PC-3 (cell line): Measurements from ENCODE around the gene SPRN. TPM values are rescaled to one million over a fixed set of nuclear protein-coding genes. Genes with fewer than 3 reads are reported as not detected.

ENCODE experiments used
- ATAC-seq: fragments of 200-7000 bp; cut with Tn5 transposase; 2 replicates; pipeline ENCODE4 v1.9.1; 2020; ENCODE audit warnings: mild to moderate bottlenecking, moderate library complexity
- BruUV-seq: library from RNA; stranded (reverse); fragments of 400-500 nt; replicated peaks from 2 replicates; lab custom pipeline; 2021; lab: Mats Ljungman, UMichigan
- CTCF ChIA-PET: fragments of 300-600 bp; sonication (Branson Sonifier 250); formaldehyde crosslinking; loops from one replicate; lab custom pipeline; 2022; ENCODE audit warnings: antibody characterized with exemption; lab: Charles Lee
- POLR2A ChIA-PET: fragments of 300-600 bp; sonication (Branson Sonifier 250); formaldehyde crosslinking; loops from one replicate; lab custom pipeline; 2022; ENCODE audit warnings: antibody characterized with exemption; ENCODE audit not compliant: unreplicated experiment; lab: Charles Lee
- DNase-seq: peaks from one replicate; pipeline ENCODE4 v3.0.0-alpha.2; 2015
- H2AFZ ChIP-seq: fragments of 300-600 bp; sonication (generic); 2 replicates; pipeline ENCODE4 v1.6.0; 2016; ENCODE audit warnings: antibody characterized with exemption, low read length
- H3F3A ChIP-seq: fragments of 300-600 bp; sonication (generic); one replicate; pipeline ENCODE4 v1.6.0; 2017; ENCODE audit warnings: antibody characterized with exemption, low read length, control low read depth, mild to moderate bottlenecking; ENCODE audit not compliant: unreplicated experiment
- H3K27ac ChIP-seq: fragments of 300-600 bp; sonication (generic); 2 replicates; pipeline ENCODE4 v1.5.1; 2016; ENCODE audit warnings: mild to moderate bottlenecking, low read length
- H3K27me3 ChIP-seq: fragments of 300-600 bp; sonication (generic); 2 replicates; pipeline ENCODE4 v1.6.1; 2016; ENCODE audit warnings: low read length, mixed read lengths
- H3K36me3 ChIP-seq: fragments of 300-600 bp; sonication (generic); 2 replicates; pipeline ENCODE4 v1.6.1; 2016; ENCODE audit warnings: low read depth, mixed run types, low read length, mixed read lengths
- H3K4me1 ChIP-seq: fragments of 300-600 bp; sonication (generic); 2 replicates; pipeline ENCODE4 v1.5.1; 2016; ENCODE audit warnings: low read length; ENCODE audit not compliant: insufficient read depth
- H3K4me2 ChIP-seq: fragments of 300-600 bp; sonication (generic); 2 replicates; pipeline ENCODE4 v1.6.0; 2016; ENCODE audit warnings: low read length
- H3K4me3 ChIP-seq: fragments of 300-600 bp; sonication (generic); 2 replicates; pipeline ENCODE4 v1.5.1; 2016; ENCODE audit warnings: mild to moderate bottlenecking, low read length, mixed read lengths
- H3K79me2 ChIP-seq: fragments of 300-600 bp; sonication (generic); 2 replicates; pipeline ENCODE4 v1.6.1; 2017; ENCODE audit warnings: low read length, mixed read lengths
- H3K9ac ChIP-seq: fragments of 300-600 bp; sonication (generic); 2 replicates; pipeline ENCODE4 v1.6.0; 2016; ENCODE audit warnings: mild to moderate bottlenecking, low read length
- H3K9me2 ChIP-seq: fragments of 300-600 bp; sonication (generic); replicated peaks from 2 replicates; pipeline ENCODE4 v1.6.1; 2016; ENCODE audit warnings: mixed run types, low read length, mixed read lengths
- H3K9me3 ChIP-seq: fragments of 300-600 bp; sonication (generic); 2 replicates; pipeline ENCODE4 v1.6.1; 2016; ENCODE audit warnings: low read length, mixed read lengths
- H4K20me1 ChIP-seq: fragments of 300-600 bp; sonication (generic); 2 replicates; pipeline ENCODE4 v1.6.1; 2016; ENCODE audit warnings: low read length, mixed read lengths
- CTCF ChIP-seq: fragments of 300-600 bp; sonication (generic); conservative IDR thresholded peaks from 2 replicates; pipeline ENCODE4 v1.5.1; 2017; ENCODE audit warnings: antibody characterized with exemption, low read depth, mild to moderate bottlenecking, low read length
- EZH2 ChIP-seq: fragments of 300-600 bp; sonication (generic); IDR thresholded peaks from one replicate; pipeline ENCODE4 v1.6.1; 2017; ENCODE audit warnings: antibody characterized with exemption, mild to moderate bottlenecking, low read length; ENCODE audit not compliant: unreplicated experiment
- EZH2phosphoT487 ChIP-seq: fragments of 300-600 bp; sonication (generic); IDR thresholded peaks from 2 replicates; pipeline ENCODE4 v1.6.1; 2018; ENCODE audit warnings: mild to moderate bottlenecking, antibody characterized with exemption, low read length, borderline replicate concordance
- intact Hi-C: fragments of 100-400 bp; cut with micrococcal nuclease; formaldehyde crosslinking; loops from 2 replicates; pipeline ENCODE4 v1.9.0; 2023
- total RNA-seq: library from RNA; depleted of rRNA; stranded (reverse); fragments of >200 nt; gene quantifications from 2 replicates; pipeline ENCODE4 v1.2.3, GENCODE V29; 2014

The SPRN gene
- total RNA-seq, 1 experiment from 2014 or later: not detected

GRCh38 chr10:133379801-133380666, 44.4 kb downstream of the SPRN start:
- Histone ChIP-seq H3K4me1 (no peaks in the 10 kb centered on the region), H4K20me1 (no peaks in the 10 kb centered on the region), H3F3A (no peaks in the 10 kb centered on the region), H3K9ac (no peak overlapping the region), H3K9me2 (no peaks in the 10 kb centered on the region), H2AFZ (no peak overlapping the region), H3K79me2 (no peaks in the 10 kb centered on the region), H3K27me3 (no peaks in the 10 kb centered on the region), H3K4me2 (peak overlapping the region; percentile 77), H3K36me3 (no peaks in the 10 kb centered on the region), H3K9me3 (no peaks in the 10 kb centered on the region), H3K4me3 (peak overlapping the region; percentile 63; the same call in 1 of the 2 replicates), H3K27ac (no peak overlapping the region)
- BruUV-seq: no TSS peak
- intact Hi-C loops: no loop called here
- POLR2A ChIA-PET: no interaction called here
- DNase-seq: no peak
- CTCF ChIA-PET: no interaction called here
- no peak for TF ChIP-seq EZH2
- no peak for TF ChIP-seq EZH2phosphoT487
- no peak for TF ChIP-seq CTCF
- no peak for ATAC-seq

GRCh38 chr10:133379152-133379800, 45.1 kb downstream of the SPRN start, which contains the start of gene PAOX:
TSS of gene PAOX (plus strand) at chr10:133379262. CDS start at chr10:133379317, 55 bp downstream.
- no peak for DNase-seq
- Histone ChIP-seq H3K4me2 (peak within 1 kb of the TSS; percentile 97), H4K20me1 (no peaks in the 10 kb centered on the region), H3K4me1 (no peaks in the 10 kb centered on the region), H3K9ac (peak within 1 kb of the TSS; percentile 36), H3K27ac (no peak within 1 kb of the TSS), H3K36me3 (no peaks in the 10 kb centered on the region), H3K9me2 (no peaks in the 10 kb centered on the region), H2AFZ (peak within 1 kb of the TSS; percentile 88), H3K4me3 (peak within 1 kb of the TSS; percentile 75), H3F3A (no peaks in the 10 kb centered on the region), H3K9me3 (no peaks in the 10 kb centered on the region), H3K27me3 (no peaks in the 10 kb centered on the region), H3K79me2 (no peaks in the 10 kb centered on the region)
- TF ChIP-seq EZH2phosphoT487 (no peak), CTCF (no peak), EZH2 (no peak)
- peak; percentile 59 for ATAC-seq
- BruUV-seq: no TSS peak
- CTCF ChIA-PET: no interaction called here
- intact Hi-C loops: no loop called here
- POLR2A ChIA-PET: interaction anchor here (0.5 to 1.0 kb wide), 2 partner anchors 10 to 31 kb away, joined by 3 to 4 read pairs; no protein-coding TSS in a partner anchor
